K562 (cell line): ENCODE results near the gene SEMA5A. TPM values are rescaled to one million over a fixed set of nuclear protein-coding genes. Genes with fewer than 3 reads are reported as not detected.

ENCODE experiments used
- microRNA-seq: library from miRNA; unstranded; fragments of <30 nt; microRNA quantifications from one replicate; pipeline ENCODE4, GENCODE V29; 2018; ENCODE audit warnings: borderline microRNAs expressed
- polyA plus RNA-seq, 8 experiments: library from polyadenylated mRNA; depleted of rRNA in 4 of 8; stranded (reverse) in 5 of 8; unstranded in 3 of 8; fragments of >200 nt; fragmentation: Nextera tagmentation in 2 of 8; fragmentation: Illumina TruSeq in 1 of 8; extraction: Ambion mirVana in 2 of 8; extraction: Trizol in 1 of 8; gene quantifications; 2 replicates each; pipeline versions ENCODE4 v1.2.1 to v1.2.3, GENCODE V29; 2011 to 2014; ENCODE audit warnings: inconsistent platforms in 1 of 8, missing spikeins in 1 of 8
- small RNA-seq: library from RNA; depleted of rRNA; stranded (forward); fragments of <200 nt; gene quantifications from one replicate; pipeline ENCODE3, GENCODE V24; 2014
- total RNA-seq, 7 experiments: library from RNA; depleted of rRNA in 6 of 7; stranded (reverse); fragments of >200 nt in 6 of 7; fragmentation: Illumina TruSeq in 2 of 7; extraction: Trizol in 2 of 7; gene quantifications; 2 replicates each; pipeline versions ENCODE4 v1.2.1 to v1.2.3, GENCODE V29; 2011 to 2021; ENCODE audit warnings: low replicate concordance in 1 of 7

Gene SEMA5A
- total and polyA plus RNA-seq, 9 of the 15 experiments (the other 6 are each of a cell fraction or from before 2014, with no cell fraction given): 0.02 TPM; not detected in 8

Small RNA genes within 50 kb of the gene (microRNA-seq; reads per million reads assigned to microRNA genes)
- gene MIR4636: not detected

Small RNA genes within 50 kb of the gene (small RNA-seq; reads per million reads assigned to genes)
- not detected for gene MIR4636
- 0.15 reads per million for gene SNORD123

Other genes starting within 250 kb of the SEMA5A start
- gene TAS2R1, start 84.3 kb upstream of the SEMA5A start, total RNA-seq (2014; rRNA removed): not detected in 2 replicates
- not detected in 2 replicates for gene TAS2R1, start 84.3 kb upstream of the SEMA5A start, total RNA-seq (2014; rRNA removed; fragmentation: Illumina TruSeq; extraction: Trizol)
- gene TAS2R1, start 84.3 kb upstream of the SEMA5A start, total RNA-seq (2015; rRNA removed; fragmentation: Illumina TruSeq; extraction: Trizol): not detected in 2 replicates
- gene TAS2R1, start 84.3 kb upstream of the SEMA5A start, total RNA-seq (2021): not detected in 2 replicates
- gene TAS2R1, start 84.3 kb upstream of the SEMA5A start, polyA plus RNA-seq (2011; rRNA removed): not detected in 2 replicates
- gene TAS2R1, start 84.3 kb upstream of the SEMA5A start, polyA plus RNA-seq (2014; fragmentation: Illumina TruSeq; extraction: Trizol): not detected in 2 replicates
- not detected for gene TAS2R1, start 84.3 kb upstream of the SEMA5A start, polyA plus RNA-seq (2014; fragmentation: Nextera tagmentation; extraction: Ambion mirVana)
- gene TAS2R1, start 84.3 kb upstream of the SEMA5A start, polyA plus RNA-seq (2014; rRNA removed): not detected in 2 replicates